Measurements from ENCODE around the gene INKA1. TPM values are rescaled to one million over a fixed set of nuclear protein-coding genes. Genes with fewer than 3 reads are reported as not detected.
A peak's percentile ranks its signal among the peaks of the same experiment; 100 is the strongest.

INKA1 gene
- total and polyA plus RNA-seq, 2 of the 8 experiments (the other 6 are each of a cell fraction or from before 2014, with no cell fraction given), result 1.3 to 4.7 TPM

DNA sequence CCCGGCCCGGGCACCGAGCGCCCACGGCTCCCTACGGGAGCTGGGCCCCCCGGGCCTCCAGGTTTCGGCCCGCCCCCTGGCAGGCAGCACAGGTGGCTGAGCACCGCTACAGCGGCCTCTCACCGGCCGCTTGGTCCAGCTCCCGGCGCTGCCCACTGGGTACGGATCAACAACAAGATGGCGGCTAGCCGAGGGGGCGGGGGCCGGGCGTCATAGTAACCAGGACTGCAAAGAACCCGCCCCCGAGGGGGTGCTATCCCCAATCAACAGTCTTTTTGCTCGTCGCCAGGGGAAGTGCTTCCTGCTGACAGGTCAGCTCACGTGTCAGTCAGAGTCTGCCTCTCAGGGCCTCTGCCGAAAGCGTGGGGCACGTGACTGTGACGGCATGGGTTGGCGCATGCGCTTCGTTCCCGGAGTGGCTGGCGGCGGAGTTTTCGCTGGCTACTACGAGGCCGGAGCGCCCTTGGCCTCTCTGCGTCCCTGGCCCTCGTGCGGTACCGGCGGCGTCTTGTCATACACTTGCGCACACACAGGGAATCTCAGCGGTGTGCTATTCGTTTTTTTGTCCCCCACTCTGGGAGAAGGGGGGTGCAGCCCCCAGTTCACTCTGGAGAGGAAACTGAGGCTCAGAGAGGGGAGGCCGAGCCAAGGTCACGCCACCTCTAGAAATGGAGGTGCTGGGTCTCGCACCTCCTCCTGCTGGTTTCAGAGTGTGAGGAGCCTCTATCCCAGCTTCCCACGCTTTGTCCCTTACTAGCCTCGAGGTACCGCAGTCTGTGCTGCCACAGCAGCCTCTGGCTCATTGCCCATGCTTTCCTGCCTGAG, 16.5 kb upstream of the INKA1 start, which contains the start of gene IP6K1 (continued):
- TF ChIP-seq, protein P1, sequence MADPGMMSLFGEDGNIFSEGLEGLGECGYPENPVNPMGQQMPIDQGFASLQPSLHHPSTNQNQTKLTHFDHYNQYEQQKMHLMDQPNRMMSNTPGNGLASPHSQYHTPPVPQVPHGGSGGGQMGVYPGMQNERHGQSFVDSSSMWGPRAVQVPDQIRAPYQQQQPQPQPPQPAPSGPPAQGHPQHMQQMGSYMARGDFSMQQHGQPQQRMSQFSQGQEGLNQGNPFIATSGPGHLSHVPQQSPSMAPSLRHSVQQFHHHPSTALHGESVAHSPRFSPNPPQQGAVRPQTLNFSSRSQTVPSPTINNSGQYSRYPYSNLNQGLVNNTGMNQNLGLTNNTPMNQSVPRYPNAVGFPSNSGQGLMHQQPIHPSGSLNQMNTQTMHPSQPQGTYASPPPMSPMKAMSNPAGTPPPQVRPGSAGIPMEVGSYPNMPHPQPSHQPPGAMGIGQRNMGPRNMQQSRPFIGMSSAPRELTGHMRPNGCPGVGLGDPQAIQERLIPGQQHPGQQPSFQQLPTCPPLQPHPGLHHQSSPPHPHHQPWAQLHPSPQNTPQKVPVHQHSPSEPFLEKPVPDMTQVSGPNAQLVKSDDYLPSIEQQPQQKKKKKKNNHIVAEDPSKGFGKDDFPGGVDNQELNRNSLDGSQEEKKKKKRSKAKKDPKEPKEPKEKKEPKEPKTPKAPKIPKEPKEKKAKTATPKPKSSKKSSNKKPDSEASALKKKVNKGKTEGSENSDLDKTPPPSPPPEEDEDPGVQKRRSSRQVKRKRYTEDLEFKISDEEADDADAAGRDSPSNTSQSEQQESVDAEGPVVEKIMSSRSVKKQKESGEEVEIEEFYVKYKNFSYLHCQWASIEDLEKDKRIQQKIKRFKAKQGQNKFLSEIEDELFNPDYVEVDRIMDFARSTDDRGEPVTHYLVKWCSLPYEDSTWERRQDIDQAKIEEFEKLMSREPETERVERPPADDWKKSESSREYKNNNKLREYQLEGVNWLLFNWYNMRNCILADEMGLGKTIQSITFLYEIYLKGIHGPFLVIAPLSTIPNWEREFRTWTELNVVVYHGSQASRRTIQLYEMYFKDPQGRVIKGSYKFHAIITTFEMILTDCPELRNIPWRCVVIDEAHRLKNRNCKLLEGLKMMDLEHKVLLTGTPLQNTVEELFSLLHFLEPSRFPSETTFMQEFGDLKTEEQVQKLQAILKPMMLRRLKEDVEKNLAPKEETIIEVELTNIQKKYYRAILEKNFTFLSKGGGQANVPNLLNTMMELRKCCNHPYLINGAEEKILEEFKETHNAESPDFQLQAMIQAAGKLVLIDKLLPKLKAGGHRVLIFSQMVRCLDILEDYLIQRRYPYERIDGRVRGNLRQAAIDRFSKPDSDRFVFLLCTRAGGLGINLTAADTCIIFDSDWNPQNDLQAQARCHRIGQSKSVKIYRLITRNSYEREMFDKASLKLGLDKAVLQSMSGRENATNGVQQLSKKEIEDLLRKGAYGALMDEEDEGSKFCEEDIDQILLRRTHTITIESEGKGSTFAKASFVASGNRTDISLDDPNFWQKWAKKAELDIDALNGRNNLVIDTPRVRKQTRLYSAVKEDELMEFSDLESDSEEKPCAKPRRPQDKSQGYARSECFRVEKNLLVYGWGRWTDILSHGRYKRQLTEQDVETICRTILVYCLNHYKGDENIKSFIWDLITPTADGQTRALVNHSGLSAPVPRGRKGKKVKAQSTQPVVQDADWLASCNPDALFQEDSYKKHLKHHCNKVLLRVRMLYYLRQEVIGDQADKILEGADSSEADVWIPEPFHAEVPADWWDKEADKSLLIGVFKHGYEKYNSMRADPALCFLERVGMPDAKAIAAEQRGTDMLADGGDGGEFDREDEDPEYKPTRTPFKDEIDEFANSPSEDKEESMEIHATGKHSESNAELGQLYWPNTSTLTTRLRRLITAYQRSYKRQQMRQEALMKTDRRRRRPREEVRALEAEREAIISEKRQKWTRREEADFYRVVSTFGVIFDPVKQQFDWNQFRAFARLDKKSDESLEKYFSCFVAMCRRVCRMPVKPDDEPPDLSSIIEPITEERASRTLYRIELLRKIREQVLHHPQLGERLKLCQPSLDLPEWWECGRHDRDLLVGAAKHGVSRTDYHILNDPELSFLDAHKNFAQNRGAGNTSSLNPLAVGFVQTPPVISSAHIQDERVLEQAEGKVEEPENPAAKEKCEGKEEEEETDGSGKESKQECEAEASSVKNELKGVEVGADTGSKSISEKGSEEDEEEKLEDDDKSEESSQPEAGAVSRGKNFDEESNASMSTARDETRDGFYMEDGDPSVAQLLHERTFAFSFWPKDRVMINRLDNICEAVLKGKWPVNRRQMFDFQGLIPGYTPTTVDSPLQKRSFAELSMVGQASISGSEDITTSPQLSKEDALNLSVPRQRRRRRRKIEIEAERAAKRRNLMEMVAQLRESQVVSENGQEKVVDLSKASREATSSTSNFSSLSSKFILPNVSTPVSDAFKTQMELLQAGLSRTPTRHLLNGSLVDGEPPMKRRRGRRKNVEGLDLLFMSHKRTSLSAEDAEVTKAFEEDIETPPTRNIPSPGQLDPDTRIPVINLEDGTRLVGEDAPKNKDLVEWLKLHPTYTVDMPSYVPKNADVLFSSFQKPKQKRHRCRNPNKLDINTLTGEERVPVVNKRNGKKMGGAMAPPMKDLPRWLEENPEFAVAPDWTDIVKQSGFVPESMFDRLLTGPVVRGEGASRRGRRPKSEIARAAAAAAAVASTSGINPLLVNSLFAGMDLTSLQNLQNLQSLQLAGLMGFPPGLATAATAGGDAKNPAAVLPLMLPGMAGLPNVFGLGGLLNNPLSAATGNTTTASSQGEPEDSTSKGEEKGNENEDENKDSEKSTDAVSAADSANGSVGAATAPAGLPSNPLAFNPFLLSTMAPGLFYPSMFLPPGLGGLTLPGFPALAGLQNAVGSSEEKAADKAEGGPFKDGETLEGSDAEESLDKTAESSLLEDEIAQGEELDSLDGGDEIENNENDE (IDR thresholded peaks at IDR 0.05; ENCODE audit: insufficient replicate concordance, low read length), result no peak
- TF ChIP-seq SP2 (IDR thresholded peaks at IDR 0.05; ENCODE audit: low read length) (peak; percentile 87), POLR2A (IDR thresholded peaks at IDR 0.05; ENCODE audit: control extremely low read depth in 1 of 2, low read depth in 2 of 2, low read length in 2 of 2) (peak in 1 of 2 experiments; percentile 67; a peak in 2 of 3 replicates), EP300 (IDR thresholded peaks at IDR 0.05; ENCODE audit: borderline replicate concordance in 1 of 2, low read depth in 2 of 2, low read length in 2 of 2) (no peak), CEBPB (IDR thresholded peaks at IDR 0.05; ENCODE audit: low read depth, low read length) (no peak), SUZ12 (IDR thresholded peaks at IDR 0.05; ENCODE audit: low read length) (no peak), KDM4A (IDR thresholded peaks at IDR 0.05; ENCODE audit: low read depth, low read length, severe bottlenecking) (peak; percentile 77), TAF1 (IDR thresholded peaks at IDR 0.05; ENCODE audit: low read depth, low read length) (peak; percentile 69), YY1 (IDR thresholded peaks at IDR 0.05; ENCODE audit: low read depth, low read length) (peak; percentile 96), POLR2AphosphoS5 (IDR thresholded peaks at IDR 0.05; ENCODE audit: low read depth, low read length) (peak; percentile 80; the same call in 1 of the 2 replicates), SP1 (IDR thresholded peaks at IDR 0.05; ENCODE audit: low read depth, low read length) (peak; percentile 99)
